Astrocyte (in vitro differentiated cells and primary cell): ENCODE measurements around the gene ADRA2B.

ENCODE experiments used
- CTCF ChIP-seq: IDR thresholded peaks from 2 replicates; pipeline ENCODE4 v1.5.1; 2011; ENCODE audit warnings: low read depth, mild to moderate bottlenecking, inconsistent platforms, low read length, moderate library complexity; ENCODE audit not compliant: insufficient read depth
- EZH2 ChIP-seq: IDR thresholded peaks from 2 replicates; pipeline ENCODE4 v1.6.1; 2012; ENCODE audit warnings: mild to moderate bottlenecking, low read length, inconsistent platforms; ENCODE audit not compliant: insufficient read depth

DNA sequence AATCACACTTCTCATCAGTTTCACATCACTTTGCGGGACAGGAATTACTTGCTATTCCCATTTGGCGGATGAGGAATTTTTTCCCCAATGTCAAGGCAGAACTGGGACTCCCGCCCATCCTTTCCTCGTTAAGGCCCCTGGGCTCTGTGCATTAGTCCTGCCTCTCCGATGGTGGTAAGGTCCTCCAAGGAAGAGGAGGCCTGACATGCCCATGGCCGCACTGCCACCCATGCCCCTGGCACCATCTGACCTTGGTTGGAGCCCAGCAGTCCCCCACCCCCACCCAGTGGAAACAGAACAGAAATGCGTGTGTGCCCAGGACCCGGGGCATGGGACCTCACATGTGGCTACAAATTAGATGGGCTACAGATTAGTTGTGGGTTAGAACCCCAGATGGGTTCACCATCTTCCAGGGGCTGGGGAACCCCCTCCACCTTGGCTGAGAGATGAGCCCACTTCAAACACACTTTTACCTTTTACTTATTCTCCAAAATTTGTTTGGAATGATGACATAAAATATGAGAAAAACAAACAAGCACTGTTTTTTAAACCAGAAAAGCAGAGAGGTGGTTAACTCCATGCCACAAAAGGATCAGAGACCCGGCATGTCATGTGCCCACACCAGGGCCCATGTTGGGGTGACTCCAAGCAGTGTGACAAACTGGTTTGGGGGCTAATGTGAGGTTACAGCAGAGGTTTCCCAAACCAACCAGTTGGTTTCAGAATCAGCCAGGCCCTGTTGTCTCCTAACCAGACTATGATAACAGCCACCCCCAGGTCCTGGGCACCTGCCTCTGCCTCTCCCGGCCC lies 39.8 kb upstream of the ADRA2B start:
- no peak for TF ChIP-seq CTCF
- no peak for TF ChIP-seq EZH2
